Activated CD8-positive, alpha-beta T cell treated with anti-CD3 and anti-CD28 coated beads for 36 hours (primary cell): ENCODE data around the gene TSGA10IP. TPM values are rescaled to one million over a fixed set of nuclear protein-coding genes. Genes with fewer than 3 reads are reported as not detected.

ENCODE experiments used
- ATAC-seq: fragments of 200-7000 bp; cut with Tn5 transposase; one replicate; pipeline ENCODE4 v1.10.0; 2021; ENCODE audit warnings: mild to moderate bottlenecking, moderate library complexity
- CTCF ChIA-PET: fragments of 350-600 bp; sonication (Branson Sonifier 250); formaldehyde crosslinking; loops from one replicate; lab custom pipeline; 2021; ENCODE audit warnings: antibody characterized with exemption; lab: Charles Lee
- POLR2A ChIA-PET: fragments of 350-600 bp; sonication (Branson Sonifier 250); formaldehyde crosslinking; loops from one replicate; lab custom pipeline; 2021; ENCODE audit warnings: antibody characterized with exemption; lab: Charles Lee
- DNase-seq: peaks from one replicate; pipeline ENCODE4 v3.0.0-alpha.2; 2020
- H3K27ac Mint-ChIP-seq: one replicate; pipeline ENCODE4 v1.8.0; 2021; ENCODE audit warnings: mild to moderate bottlenecking, mixed read lengths
- H3K27me3 Mint-ChIP-seq: one replicate; pipeline ENCODE4 v1.8.0; 2021; ENCODE audit warnings: mixed read lengths
- H3K36me3 Mint-ChIP-seq: one replicate; pipeline ENCODE4 v1.8.0; 2021; ENCODE audit warnings: low read depth, mixed read lengths
- H3K4me1 Mint-ChIP-seq: one replicate; pipeline ENCODE4 v1.8.0; 2021; ENCODE audit warnings: low read depth, mixed read lengths
- H3K4me3 Mint-ChIP-seq: one replicate; pipeline ENCODE4 v1.8.0; 2021; ENCODE audit warnings: mild to moderate bottlenecking, moderate library complexity, mixed read lengths
- H3K9me3 Mint-ChIP-seq: one replicate; pipeline ENCODE4 v1.8.0; 2021; ENCODE audit warnings: mixed read lengths
- intact Hi-C: fragments of 100-400 bp; cut with micrococcal nuclease; formaldehyde crosslinking; loops from one replicate; pipeline ENCODE4 v1.10.0; 2022
- total RNA-seq, 2 experiments: library from RNA; stranded (reverse); gene quantifications; one replicate each; pipeline ENCODE4 v1.2.3, GENCODE V29; 2021
- TF ChIP-seq, protein P1 (sequence below): fragments of 200-600 bp; IDR thresholded peaks from one replicate; pipeline ENCODE4 v1.8.0; 2022; ENCODE audit warnings: antibody characterized with exemption, mild to moderate bottlenecking

TSGA10IP gene
- total RNA-seq, 2 experiments from 2014 or later: not detected

DNA sequence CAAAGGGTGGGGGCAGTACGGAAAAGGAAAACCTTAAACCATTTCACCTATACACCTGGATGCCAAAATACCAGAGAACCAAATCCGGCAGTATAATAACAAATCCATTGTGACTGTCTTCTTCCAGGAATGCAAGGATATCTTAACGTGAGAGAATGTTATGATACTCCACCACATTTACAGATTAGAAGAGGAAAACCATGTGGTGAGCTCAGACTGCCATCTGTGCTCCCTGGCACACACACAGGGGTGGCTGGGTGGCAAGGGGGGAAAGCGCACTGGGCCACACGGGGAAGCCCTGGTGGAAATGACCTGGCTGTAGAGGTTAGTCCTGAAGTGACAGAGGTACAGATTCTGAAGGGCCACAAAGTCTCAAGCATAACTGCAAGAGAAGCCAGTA is 46.8 kb downstream of the TSGA10IP start:
- peaks cover 22% of the 10 kb centered on the region for H3K36me3 Mint-ChIP-seq
- ATAC-seq: no peak
- ChIA-PET CTCF (interaction anchor here (0.6 to 4.3 kb wide), 11 partner anchors 30 to 279 kb away, joined by 3 to 41 read pairs (median 3); partner anchors contain the start of genes AP5B1, CCDC85B, FIBP and KAT5), POLR2A (interaction anchor here (1.0 to 1.2 kb wide), 2 partner anchors 21 to 102 kb away, joined by 3 to 4 read pairs; partner anchors contain the start of gene CCDC85B)
- no peak overlapping the region for H3K4me3 Mint-ChIP-seq
- no peaks in the 10 kb centered on the region for H3K9me3 Mint-ChIP-seq
- H3K4me1 Mint-ChIP-seq: peaks cover 5% of the 10 kb centered on the region
- no peaks in the 10 kb centered on the region for H3K27me3 Mint-ChIP-seq
- intact Hi-C loops: no loop called here
- H3K27ac Mint-ChIP-seq: no peak overlapping the region
- TF ChIP-seq, protein P1, sequence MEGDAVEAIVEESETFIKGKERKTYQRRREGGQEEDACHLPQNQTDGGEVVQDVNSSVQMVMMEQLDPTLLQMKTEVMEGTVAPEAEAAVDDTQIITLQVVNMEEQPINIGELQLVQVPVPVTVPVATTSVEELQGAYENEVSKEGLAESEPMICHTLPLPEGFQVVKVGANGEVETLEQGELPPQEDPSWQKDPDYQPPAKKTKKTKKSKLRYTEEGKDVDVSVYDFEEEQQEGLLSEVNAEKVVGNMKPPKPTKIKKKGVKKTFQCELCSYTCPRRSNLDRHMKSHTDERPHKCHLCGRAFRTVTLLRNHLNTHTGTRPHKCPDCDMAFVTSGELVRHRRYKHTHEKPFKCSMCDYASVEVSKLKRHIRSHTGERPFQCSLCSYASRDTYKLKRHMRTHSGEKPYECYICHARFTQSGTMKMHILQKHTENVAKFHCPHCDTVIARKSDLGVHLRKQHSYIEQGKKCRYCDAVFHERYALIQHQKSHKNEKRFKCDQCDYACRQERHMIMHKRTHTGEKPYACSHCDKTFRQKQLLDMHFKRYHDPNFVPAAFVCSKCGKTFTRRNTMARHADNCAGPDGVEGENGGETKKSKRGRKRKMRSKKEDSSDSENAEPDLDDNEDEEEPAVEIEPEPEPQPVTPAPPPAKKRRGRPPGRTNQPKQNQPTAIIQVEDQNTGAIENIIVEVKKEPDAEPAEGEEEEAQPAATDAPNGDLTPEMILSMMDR: no peak
- no peak for DNase-seq

DNA sequence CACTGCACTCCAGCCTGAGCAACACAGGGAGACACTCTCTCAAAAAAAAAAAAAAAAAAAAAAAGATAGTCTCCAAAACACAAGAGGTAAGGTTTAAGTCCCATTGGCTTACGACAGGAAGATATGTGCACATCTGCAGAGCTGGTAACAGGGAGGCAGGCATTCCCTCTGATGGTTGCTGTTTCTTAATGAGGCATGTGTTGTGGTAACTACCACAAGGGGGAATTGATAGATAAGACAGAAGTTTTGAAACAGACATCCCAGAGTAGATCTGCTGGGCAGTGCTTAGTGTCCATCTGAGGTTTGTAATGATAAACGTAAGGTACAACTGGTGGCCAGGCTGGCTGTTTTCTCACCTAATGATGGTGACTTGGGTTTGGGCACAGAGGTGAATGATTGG is 52.0 kb downstream of the TSGA10IP start:
- H3K27me3 Mint-ChIP-seq: no peaks in the 10 kb centered on the region
- intact Hi-C loops: no loop called here
- no peaks in the 10 kb centered on the region for H3K9me3 Mint-ChIP-seq
- H3K4me1 Mint-ChIP-seq: peaks cover 17% of the 10 kb centered on the region
- ChIA-PET POLR2A (no interaction called here), CTCF (interaction anchor here (1.1 kb wide), 1 partner anchor 113 kb away, joined by 4 read pairs; no protein-coding TSS in a partner anchor)
- H3K27ac Mint-ChIP-seq: peak overlapping the region; percentile 11
- H3K36me3 Mint-ChIP-seq: peaks cover 48% of the 10 kb centered on the region
- ATAC-seq (no peak), DNase-seq (no peak)
- no peak overlapping the region for H3K4me3 Mint-ChIP-seq
- TF ChIP-seq, protein P1: no peak

DNA sequence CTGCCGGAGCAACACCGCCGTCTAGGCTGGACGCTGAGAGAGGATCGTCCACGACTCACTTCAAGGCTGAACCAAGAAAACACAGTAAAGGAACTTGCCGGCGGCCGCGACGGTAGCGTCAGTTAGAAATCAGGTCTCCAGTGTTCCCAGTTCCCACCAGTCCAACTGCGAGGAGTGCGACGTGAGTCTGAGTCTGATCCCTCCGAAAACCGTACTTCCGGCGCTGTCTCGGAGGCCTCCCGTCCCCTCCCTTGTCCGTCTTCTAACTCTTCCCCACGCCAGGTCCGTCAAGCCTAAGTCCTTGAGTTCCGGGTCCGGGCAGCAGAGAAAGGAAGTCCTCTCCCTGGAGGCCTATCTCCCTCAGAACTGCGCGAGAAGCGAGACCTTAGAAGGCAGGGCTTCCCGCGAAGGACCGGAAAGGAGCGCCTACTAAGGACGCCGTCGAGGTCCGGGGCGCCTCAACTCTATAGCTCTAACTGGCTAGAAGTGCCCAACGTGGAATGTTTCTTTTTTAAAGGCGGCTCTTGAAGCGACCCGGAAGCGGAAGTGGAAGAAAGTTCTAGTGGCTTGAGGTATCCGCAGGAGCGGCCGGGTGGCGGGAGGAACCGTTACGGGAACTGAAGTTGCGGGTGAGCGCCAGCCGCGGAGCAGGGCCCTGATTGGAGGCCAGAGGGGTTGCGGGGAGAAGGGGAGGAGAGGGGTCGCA is 56.8 kb downstream of the TSGA10IP start, which contains the start of the genes BANF1 and EIF1AD:
BANF1 (plus strand) TSS at position 562 of the 706 bp plus-strand sequence. CDS start 748 bp downstream, outside the sequence.
EIF1AD (minus strand) TSS at position 216 of the 706 bp plus-strand sequence. CDS start 1,768 bp downstream, outside the sequence.
- TF ChIP-seq, protein P1: no peak
- Mint-ChIP-seq H3K27ac (peak within 1 kb of the TSS; percentile 98), H3K36me3 (peaks cover 63% of the 10 kb centered on the region), H3K4me1 (peaks cover 34% of the 10 kb centered on the region), H3K27me3 (no peaks in the 10 kb centered on the region), H3K9me3 (no peaks in the 10 kb centered on the region), H3K4me3 (peak within 1 kb of the TSS; percentile 98)
- CTCF ChIA-PET: interaction anchor here (0.9 to 1.9 kb wide), 8 partner anchors 12 to 222 kb away, joined by 3 to 14 read pairs (median 4); partner anchors contain the start of genes AP5B1 and CCDC85B
- intact Hi-C loops: no loop called here
- DNase-seq (peak; percentile 96), ATAC-seq (peak; percentile 93)
- POLR2A ChIA-PET: interaction anchor here (0.6 to 1.4 kb wide), 11 partner anchors 8 to 290 kb away, joined by 3 to 10 read pairs (median 4); partner anchors contain the start of genes CCDC85B, CST6, KAT5 and MUS81

DNA sequence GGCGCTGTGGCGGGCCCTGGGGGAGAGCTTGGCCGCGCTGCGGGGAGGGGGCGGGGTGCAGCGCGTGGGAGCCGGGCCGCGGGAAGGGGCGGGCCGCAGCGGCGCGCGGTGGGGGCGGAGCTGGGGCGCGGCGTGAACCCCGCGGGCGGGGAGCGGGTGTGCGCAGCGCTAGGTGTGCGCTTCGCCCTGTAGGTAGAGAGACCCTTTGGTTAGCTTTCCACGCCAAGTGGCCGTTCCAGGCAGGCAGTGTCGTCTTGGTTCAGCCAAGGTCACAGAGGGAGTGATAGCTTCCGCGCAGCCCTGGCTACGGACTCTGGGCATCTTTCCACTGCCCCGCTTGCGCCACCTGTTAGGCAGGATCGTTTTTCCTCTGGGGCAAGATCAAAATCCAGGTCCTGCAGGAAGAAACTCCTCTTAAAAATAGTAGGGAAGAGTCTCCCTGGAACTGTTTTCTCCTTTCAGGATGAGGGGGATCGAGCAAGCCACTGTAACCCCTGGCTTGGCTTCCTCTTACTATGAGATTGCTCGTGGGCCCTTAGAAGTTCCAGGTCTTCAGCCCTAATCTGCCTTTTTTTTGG is 57.5 kb downstream of the TSGA10IP start:
- peaks cover 34% of the 10 kb centered on the region for H3K4me1 Mint-ChIP-seq
- H3K4me3 Mint-ChIP-seq: peak overlapping the region; percentile 98
- ChIA-PET CTCF (interaction anchor here (0.9 to 1.9 kb wide), 8 partner anchors 13 to 223 kb away, joined by 3 to 14 read pairs (median 4); partner anchors contain the start of genes AP5B1 and CCDC85B), POLR2A (interaction anchor here (0.6 to 1.4 kb wide), 12 partner anchors 9 to 291 kb away, joined by 3 to 10 read pairs (median 4); partner anchors contain the start of genes CCDC85B, CST6, KAT5 and MUS81)
- no peaks in the 10 kb centered on the region for H3K9me3 Mint-ChIP-seq
- H3K27me3 Mint-ChIP-seq: no peaks in the 10 kb centered on the region
- peak overlapping the region; percentile 98 for H3K27ac Mint-ChIP-seq
- H3K36me3 Mint-ChIP-seq: peaks cover 57% of the 10 kb centered on the region
- TF ChIP-seq, protein P1: no peak
- ATAC-seq (peak; percentile 58), DNase-seq (no peak)
- intact Hi-C loops: no loop called here
